ENCODE results near the gene HOXA1. TPM values are rescaled to one million over a fixed set of nuclear protein-coding genes. Genes with fewer than 3 reads are reported as not detected.

The HOXA1 gene
- total and polyA plus RNA-seq, 2 of the 8 experiments (the other 6 are each of a cell fraction or from before 2014, with no cell fraction given) = not detected

DNA sequence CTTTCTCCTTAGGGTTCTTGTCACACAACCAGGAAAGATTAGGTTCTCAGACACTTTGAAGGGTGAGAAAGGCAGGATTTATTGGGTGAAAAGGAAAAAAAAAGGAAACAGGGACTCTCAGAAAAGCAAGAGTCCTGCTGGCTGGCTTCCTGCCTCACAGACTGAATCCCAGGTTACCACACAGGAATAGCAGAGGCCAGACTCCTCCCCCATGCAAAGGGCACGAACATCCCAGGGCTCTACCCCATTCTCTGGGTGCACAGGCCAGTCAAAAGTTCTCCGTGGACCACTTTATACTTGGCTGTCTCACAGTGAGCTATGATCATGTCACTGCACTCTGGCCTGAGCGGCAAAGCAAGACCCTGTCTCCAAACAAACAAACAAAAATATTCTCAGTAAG lies 42.6 kb downstream of the HOXA1 start (continued):
- TF ChIP-seq CHD7 (IDR thresholded peaks at IDR 0.05; ENCODE audit: insufficient replicate concordance, low read length) (no peak), KDM1A (IDR thresholded peaks at IDR 0.05; ENCODE audit: borderline replicate concordance, low read length) (no peak), GTF2F1 (IDR thresholded peaks at IDR 0.05; ENCODE audit: borderline replicate concordance, low read depth, low read length) (no peak), CBX5 (IDR thresholded peaks at IDR 0.05; ENCODE audit: low read depth, low read length) (no peak), POU5F1 (IDR thresholded peaks at IDR 0.05; ENCODE audit: low read depth, low read length) (no peak), PHF8 (conservative IDR thresholded peaks at IDR 0.05; ENCODE audit: low read depth, low read length) (no peak), EZH2 (IDR thresholded peaks at IDR 0.05; ENCODE audit: low read depth, low read length, severe bottlenecking) (no peak), SP1 (IDR thresholded peaks at IDR 0.05; ENCODE audit: low read depth, low read length) (no peak), ZNF274 (IDR thresholded peaks at IDR 0.05; ENCODE audit: borderline replicate concordance, extremely low read depth, low read length) (no peak)
- TF ChIP-seq, protein P1, sequence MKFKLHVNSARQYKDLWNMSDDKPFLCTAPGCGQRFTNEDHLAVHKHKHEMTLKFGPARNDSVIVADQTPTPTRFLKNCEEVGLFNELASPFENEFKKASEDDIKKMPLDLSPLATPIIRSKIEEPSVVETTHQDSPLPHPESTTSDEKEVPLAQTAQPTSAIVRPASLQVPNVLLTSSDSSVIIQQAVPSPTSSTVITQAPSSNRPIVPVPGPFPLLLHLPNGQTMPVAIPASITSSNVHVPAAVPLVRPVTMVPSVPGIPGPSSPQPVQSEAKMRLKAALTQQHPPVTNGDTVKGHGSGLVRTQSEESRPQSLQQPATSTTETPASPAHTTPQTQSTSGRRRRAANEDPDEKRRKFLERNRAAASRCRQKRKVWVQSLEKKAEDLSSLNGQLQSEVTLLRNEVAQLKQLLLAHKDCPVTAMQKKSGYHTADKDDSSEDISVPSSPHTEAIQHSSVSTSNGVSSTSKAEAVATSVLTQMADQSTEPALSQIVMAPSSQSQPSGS (IDR thresholded peaks at IDR 0.05; ENCODE audit: low read length) = no peak
